GM21717 (cell line): ENCODE results near the gene MAG.

Source experiments
- ATAC-seq: cut with Tn5 transposase; IDR thresholded peaks from one replicate; pipeline ENCODE4 v1.9.1; 2021; ENCODE audit warnings: mild to moderate bottlenecking, moderate library complexity; ENCODE audit not compliant: unreplicated experiment

The MAG gene

DNA sequence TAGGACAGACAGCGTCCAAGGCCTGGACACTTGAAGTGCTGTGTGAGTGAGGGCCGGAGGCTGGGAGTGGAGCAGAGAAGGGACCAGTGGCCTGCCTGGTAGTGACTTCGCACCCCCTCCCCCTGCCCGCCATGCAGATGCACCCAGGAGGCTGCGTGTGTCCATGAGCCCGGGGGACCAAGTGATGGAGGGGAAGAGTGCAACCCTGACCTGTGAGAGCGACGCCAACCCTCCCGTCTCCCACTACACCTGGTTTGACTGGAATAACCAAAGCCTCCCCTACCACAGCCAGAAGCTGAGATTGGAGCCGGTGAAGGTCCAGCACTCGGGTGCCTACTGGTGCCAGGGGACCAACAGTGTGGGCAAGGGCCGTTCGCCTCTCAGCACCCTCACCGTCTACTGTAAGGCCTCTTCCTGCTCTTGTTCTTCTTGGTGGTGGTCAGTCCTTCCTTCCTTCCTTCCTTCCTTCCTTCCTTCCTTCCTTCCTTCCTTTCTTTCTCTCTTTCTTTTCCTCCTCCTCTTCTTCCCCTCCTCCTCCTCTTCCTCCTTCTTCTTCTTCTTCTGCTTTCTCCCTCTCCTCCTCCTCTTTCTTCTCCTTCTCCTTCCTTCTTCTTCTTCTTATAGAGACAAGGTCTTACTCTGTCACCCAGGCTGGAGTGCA, 49.7 kb downstream of the MAG start:
- no peak for ATAC-seq

DNA sequence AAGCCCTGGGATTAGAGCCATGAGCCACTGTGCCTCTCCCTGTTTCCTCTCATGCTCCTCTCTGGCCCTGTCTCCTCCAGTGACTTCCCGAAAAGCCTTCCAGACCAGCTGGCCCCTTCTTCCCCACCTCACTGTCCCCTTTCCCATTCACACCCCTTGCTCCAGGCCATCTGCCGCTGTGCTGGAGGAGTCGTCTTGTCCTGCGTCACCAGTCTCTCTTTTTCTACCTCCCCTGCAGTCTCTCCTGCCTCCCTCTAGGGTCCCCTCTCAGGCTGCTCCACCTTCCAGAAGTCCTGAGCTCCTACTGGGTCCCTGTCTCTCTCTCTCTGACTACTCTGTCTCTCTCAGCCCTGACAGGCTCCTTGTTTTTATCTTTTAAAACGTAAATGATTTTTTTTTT, 50.5 kb downstream of the MAG start:
- ATAC-seq, result no peak

DNA sequence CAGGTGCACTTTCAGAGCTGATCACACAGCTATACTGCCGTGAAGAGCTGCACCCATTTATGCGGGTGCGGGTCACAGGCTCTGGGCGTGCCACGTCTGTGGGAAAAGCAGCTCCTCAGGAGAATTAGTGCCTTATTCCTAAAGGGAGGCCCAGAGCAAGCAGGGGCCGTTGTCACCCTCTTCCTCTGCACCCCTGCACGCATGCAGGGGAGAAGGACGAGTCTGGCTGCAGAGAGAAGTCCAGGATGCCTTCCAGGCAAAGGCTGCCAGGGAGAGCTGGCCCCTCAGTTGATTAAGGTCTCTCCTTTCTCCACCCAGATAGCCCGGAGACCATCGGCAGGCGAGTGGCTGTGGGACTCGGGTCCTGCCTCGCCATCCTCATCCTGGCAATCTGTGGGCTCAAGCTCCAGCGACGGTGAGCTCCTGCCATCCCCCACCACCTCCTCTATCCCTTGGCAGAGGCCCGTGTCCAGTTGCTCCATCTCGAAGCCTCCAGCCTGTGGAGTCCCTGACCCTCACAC, 52.6 kb downstream of the MAG start:
- no peak for ATAC-seq

DNA sequence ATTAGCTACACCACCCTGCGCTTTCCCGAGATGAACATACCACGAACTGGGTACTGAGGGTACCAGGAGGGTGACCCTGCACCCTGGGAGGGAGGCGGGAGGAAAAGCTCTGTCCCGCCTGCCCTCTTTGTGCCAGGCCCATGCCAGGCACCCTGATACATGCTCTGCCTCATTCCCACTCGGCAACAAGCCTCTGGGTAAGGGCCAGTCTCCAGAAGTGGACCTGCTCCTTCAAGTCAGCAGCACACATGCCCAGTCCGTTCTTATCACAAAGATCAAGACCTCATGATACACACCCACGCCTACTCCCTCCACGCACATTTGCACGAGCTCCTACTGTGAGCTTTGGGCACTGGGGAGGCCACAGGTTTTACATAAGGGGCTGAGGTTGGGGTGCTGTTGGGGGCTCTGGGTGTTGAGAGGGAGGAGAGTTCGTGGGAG, 53.7 kb downstream of the MAG start:
- ATAC-seq, result no peak

DNA sequence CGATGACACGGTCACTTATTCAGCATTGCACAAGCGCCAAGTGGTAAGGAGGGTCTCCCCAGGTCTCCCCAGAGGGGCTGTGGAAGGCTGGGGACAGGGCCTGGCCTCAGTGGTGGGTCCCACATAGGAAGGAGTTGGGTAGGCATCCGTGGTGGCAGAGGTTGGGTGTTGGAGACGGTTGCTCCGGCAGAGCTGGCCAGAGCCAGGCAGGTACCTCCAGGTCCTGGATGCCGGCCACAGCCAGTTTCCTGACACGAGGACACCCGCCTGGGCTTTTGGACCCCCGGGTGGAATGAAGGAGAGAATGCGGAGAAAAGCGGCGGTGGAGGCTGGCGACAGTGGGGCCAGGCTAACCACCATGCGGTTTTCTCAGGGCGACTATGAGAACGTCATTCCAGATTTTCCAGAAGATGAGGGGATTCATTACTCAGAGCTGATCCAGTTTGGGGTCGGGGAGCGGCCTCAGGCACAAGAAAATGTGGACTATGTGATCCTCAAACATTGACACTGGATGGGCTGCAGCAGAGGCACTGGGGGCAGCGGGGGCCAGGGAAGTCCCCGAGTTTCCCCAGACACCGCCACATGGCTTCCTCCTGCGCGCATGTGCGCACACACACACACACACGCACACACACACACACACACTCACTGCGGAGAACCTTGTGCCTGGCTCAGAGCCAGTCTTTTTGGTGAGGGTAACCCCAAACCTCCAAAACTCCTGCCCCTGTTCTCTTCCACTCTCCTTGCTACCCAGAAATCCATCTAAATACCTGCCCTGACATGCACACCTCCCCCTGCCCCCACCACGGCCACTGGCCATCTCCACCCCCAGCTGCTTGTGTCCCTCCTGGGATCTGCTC, 54.5 kb downstream of the MAG start:
- no peak for ATAC-seq

DNA sequence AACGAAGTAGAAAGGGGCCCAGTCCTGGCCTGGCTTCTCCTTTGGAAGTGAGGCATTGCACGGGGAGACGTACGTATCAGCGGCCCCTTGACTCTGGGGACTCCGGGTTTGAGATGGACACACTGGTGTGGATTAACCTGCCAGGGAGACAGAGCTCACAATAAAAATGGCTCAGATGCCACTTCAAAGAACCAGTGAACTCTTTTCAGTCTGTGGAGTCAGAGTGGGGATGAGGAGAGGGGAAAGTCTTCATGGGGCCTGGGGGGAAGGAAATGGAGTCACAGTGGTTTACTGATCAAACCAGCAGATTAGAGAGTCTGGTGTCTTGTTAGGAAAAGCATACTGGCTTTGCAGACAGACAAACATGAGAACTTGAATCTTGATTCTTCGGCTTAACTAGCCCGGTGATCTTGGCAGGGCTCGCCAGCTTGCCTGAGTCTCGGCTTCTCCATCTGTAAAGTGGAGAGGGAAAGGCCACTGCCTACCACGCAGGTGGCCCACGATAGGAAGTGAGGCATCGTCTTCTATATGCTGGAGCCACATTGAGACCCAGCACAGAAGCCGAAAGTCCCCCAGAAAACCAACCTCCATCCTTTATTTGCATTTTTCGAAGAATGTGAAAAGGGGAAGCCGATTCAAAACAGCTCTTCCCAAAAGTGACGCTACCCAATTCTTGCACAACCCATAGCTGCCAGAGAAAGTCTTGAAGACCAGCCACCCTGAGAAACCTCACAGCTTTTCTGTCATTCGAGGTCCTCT, 55.4 kb downstream of the MAG start, which contains the start of gene FFAR1:
FFAR1 (plus strand) TSS at position 732 of the 759 bp plus-strand sequence. CDS start 3,650 bp downstream, outside the sequence.
- ATAC-seq, result peak; percentile 44

DNA sequence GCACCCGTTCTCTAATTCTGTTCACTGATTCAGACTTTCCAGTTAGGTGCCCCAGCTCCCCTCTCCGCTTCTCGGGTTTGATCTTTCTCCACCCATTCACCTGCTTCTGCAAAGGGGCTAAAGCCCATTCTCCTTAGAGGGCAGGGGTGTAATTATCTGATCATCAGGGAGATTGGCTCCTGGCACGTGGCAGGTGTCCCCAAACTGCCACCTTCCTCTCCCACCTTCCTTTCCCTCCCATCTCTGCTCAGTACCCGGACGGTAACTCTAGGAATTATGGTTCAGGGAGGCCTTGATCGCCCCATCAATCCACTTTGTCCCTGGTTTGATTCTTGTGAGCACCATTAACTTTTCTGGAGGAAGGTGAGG, 56.0 kb downstream of the MAG start:
- no peak for ATAC-seq

DNA sequence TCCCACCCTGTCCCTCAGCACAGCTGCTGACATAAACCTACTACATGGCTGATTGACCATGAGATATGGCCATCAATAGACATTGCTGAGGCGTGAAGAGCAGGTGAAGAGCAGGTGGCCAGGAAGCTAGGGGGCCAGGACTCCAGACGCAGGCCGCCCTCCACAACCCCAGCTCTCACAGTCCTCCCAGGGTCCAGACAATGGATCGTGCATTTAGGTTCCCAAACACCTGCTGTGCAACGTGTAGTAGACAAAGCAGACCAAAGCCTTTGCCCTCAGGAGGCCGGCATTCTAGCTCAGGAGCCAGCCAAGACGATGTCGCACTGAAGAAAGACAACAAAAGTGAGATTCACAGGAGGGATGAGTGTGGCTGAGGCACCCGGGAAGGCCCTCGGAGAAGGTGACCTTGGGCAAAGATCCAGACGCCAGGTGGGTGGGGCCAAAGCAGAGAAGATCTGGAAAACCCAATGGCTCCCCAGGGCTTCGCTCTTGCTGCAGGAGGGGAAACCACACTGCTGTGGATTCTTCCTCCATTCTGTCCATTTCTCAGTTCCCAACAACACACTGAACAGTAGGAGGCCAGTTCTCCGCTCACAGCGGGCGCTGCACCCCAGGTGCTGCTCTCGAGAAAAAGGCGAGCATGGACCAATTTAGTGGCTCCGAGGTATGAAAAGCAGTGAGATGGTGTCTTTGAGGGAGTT, 57.1 kb downstream of the MAG start:
- no peak for ATAC-seq

DNA sequence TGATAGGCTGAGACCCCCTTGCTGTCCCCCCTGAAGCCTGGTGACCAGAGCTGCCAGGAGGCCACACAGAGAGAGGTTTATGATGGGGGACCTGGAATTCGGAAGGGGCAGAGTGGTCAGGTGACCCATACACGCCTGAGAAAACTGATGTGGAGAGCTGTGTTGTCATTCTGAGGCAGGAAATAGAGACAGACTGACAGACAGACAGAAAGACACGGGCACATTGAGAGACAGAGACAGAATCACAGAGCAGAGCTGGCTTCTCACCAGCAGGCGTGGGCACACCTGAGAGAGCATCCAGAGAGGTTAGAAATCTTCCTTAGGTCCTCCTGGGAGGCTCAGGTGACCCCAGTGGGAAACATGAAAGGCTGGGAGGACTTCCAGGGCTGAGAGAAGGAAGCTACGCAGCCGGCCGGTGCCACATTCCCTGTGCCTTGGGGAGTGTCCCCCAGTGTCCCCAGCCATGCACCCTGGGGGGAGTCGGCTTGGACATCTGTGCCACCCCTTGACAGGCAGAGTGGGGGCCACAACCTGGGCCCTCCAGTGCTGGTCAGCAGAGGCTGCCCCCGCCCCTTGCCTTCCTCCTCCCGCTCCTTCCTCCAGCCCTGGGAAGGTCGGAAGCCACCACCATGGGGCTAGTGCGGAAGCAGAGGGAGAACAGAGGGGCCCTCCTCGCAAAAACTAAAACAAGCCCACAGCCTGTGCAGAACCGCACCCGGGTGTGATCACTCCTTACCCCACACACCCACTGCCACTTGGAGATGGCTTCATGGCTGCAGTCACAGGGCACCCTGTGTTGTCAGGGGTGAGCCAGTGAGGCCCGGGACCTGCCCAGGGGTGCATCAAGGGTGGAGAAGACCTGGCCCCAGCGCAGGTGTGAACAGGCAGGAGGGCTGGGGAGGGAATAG, 57.9 kb downstream of the MAG start:
- ATAC-seq, result no peak

DNA sequence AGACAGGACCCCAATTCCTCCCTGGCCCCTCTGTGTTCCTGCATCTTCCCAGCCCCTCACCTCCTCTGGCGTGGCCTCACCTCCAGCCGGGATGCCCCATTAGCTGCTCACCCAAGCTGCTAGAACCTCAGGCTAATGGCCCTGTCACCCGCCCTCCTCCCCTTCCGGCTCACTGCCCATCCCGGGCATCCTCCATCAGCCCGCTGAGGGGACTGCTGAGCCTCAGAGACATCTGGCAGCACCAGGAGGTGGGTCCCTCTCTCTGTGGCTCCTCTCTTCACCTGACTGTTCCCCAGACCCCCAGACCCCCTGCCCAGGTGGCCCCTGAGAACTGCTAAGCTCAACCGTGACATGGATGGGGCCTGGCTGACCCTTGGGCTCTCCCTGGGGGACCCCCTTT, 58.6 kb downstream of the MAG start:
- ATAC-seq, result no peak

DNA sequence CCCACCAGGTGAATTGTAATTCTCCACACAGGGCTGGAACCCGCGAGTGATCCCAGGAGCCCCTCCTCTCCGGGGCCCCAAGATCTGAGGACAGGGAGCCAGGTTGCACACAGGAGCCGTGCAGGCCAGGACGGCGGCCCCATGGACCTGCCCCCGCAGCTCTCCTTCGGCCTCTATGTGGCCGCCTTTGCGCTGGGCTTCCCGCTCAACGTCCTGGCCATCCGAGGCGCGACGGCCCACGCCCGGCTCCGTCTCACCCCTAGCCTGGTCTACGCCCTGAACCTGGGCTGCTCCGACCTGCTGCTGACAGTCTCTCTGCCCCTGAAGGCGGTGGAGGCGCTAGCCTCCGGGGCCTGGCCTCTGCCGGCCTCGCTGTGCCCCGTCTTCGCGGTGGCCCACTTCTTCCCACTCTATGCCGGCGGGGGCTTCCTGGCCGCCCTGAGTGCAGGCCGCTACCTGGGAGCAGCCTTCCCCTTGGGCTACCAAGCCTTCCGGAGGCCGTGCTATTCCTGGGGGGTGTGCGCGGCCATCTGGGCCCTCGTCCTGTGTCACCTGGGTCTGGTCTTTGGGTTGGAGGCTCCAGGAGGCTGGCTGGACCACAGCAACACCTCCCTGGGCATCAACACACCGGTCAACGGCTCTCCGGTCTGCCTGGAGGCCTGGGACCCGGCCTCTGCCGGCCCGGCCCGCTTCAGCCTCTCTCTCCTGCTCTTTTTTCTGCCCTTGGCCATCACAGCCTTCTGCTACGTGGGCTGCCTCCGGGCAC, 59.6 kb downstream of the MAG start:
- ATAC-seq, result no peak

DNA sequence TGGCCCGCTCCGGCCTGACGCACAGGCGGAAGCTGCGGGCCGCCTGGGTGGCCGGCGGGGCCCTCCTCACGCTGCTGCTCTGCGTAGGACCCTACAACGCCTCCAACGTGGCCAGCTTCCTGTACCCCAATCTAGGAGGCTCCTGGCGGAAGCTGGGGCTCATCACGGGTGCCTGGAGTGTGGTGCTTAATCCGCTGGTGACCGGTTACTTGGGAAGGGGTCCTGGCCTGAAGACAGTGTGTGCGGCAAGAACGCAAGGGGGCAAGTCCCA, 60.2 kb downstream of the MAG start:
- ATAC-seq, result no peak

DNA sequence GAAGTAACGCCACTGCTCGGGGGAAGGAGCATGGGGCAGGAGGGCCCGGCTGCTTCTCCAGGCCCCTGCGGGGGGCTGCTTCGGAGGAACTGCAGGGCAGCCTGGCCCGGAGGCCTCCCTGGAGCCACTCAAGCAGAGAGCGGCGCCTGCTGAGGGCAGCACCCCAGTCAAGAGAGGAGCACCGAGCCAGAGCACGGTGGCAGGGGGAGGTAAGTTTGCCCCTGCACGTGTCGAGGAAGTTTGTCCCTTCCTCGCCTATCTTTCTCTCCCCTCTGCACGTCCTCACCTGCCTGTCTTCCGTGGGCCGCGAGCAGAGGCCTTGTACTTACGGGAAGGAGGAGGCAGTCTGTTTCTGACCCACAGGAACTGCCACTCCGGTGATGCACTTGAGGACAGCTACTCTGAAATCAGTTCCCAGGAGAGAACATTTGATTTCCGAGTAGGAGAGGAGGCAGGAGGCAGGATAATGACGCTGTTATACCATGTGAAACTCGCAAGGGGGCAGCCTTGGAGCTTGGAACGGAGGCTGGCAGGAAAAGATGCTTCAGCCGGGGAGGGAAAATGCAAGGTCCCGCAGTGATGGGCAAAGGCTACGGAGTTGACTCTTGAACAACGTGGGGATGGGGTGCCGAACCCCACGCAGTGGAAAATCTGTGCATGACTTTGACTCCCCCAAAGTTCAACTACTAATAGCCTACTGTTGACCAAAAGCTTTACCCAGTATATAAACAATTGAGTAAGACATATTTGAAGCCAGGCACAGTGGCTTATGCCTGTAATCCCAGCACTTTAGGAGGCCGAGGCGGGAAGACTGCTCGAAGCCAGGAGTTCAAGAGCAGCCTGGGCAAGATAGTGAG, 60.7 kb downstream of the MAG start:
- ATAC-seq, result no peak

DNA sequence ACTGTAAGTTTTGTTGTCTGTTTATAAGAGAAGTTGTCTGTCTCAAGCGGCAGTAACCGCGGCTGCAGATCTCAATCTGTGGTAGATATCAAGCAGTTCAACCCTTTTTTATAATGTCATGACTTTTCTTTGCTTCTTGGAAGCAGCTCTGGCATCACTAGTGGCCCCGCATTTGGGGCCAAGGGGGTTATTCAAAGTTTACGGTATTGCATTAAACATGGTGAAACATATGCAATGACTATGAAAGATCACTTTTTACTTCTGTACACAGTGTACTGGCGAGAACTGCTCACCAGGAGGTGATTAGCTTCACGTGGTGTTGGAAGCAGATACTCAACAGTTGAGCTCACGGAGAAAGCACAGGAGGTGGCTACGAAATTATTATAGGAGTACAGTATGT, 61.7 kb downstream of the MAG start:
- no peak for ATAC-seq

DNA sequence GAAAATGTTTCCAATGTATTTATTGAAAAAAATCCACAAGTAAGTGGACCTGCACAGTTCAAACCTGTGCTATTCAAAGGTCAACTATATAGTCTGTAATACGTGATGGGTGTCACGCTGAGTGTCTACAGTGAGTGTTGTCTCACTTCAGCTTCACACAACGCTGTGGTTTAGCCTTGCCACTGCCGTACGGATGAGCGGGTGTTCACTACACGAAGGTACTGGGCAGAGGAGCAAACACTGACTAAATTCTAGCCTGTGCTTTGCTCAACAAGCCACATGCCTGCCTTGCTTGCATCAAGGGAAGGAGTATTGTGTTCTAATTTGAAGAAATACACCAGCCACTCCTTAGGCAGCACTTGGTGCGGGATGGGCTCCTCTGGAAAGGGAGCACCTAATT, 62.9 kb downstream of the MAG start:
- no peak for ATAC-seq

DNA sequence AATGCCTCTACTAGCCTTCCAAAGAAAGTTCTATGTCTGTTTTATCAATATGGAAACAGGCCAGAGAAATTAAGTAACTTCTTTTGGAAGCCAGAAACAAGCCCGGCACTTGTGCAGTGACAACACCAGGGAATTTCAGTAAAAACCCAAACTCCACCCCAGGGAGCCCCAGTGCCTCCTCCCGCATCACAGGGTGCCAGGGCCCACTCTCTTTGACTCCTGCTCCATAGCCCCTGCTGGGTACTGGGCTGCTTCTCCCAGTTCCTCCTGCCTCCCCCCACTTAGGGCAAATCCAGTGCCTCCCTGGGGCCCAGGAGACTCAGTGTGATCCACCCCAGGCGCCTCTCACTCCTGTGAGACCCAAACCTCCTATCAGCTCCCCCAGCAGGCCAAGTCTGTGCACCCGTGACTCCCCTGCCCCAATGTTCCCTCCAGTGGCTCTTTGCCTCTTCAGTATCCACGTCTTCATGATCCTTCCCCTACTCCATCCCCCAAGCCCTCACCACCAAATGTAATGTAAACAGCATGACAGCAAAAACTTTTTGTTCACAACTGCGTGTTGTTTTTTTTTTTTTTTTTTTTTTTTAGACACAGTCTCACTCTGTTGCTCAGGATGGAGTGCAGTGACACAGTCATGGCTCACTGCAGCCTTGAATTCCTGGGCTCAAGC, 64.0 kb downstream of the MAG start:
- ATAC-seq, result no peak

DNA sequence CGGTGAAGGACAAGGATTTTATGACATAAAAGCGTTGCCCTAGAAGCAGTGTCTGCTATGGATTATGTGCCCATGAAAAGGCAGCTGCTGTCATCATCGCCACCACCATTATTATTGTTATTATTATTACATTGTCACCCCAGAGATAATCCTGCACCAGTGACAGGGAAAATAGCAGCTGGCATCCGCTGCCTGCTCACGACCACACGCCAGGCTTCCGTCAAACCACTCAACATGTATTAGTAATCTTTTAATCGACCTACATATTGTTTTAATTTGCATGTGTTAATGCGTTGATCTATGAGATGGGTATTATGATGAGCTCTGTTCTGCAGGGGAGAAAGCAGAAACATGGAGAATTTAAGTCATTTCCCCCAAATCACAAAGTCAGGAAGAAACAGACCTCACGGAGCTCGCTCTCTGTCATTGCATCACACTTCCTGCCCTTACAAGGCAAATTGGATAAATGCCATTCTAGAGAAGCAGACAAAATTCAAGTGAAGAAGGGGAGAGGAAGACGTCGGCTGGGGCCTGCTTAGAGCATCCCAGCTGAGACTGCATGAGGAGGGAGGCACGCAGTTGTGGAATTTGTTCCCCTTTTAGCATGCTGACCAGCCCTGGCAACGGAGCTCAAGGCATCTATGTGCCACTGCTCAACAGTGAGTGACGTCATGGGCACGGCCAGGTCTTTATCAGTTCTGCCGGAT, 66.1 kb downstream of the MAG start, which contains the start of gene FFAR3:
FFAR3 (plus strand) TSS at position 594 of the 707 bp plus-strand sequence. CDS start 431 bp downstream, outside the sequence.
- ATAC-seq, result no peak
